ENCODE results near the gene UNC13B.
"Not testable (repeated sequence)": the region's sequence is repeated elsewhere in the genome, so short reads cannot be mapped to it uniquely, and the experiment has no call there.

UNC13B gene

GRCh38 chr9:35156781-35157180, 5.0 kb upstream of the UNC13B start:
- no peak for TF ChIP-seq CTCF (conservative IDR thresholded peaks at IDR 0.05)
- H3K27ac ChIP-seq: no peak overlapping the region

GRCh38 chr9:35157836-35158235, 4.0 kb upstream of the UNC13B start:
- H3K27ac ChIP-seq: not testable (repeated sequence)

- no peak overlapping the region for H3K27ac ChIP-seq
- TF ChIP-seq CTCF (conservative IDR thresholded peaks at IDR 0.05): no peak
Observed at GRCh38 chr9:35158501-35159280, 3.1 kb upstream of the UNC13B start.

- no peak for TF ChIP-seq CTCF (conservative IDR thresholded peaks at IDR 0.05)
- H3K27ac ChIP-seq: peak overlapping the region; percentile 90
Observed at GRCh38 chr9:35162605-35163315, 951 bp downstream of the UNC13B start.

GRCh38 chr9:35163413-35163812, 1.6 kb downstream of the UNC13B start:
- H3K27ac ChIP-seq: peak overlapping the region; percentile 90
- no peak for TF ChIP-seq CTCF (conservative IDR thresholded peaks at IDR 0.05)

GRCh38 chr9:35164711-35165110, 2.9 kb downstream of the UNC13B start:
- TF ChIP-seq CTCF (conservative IDR thresholded peaks at IDR 0.05): no peak
- no peak overlapping the region for H3K27ac ChIP-seq

GRCh38 chr9:35167429-35167828, 5.6 kb downstream of the UNC13B start:
- not testable (repeated sequence) for H3K27ac ChIP-seq
- TF ChIP-seq CTCF (conservative IDR thresholded peaks at IDR 0.05): 0 out of 2 replicates have a peak, but pooled peaks have one; percentile 12

GRCh38 chr9:35168963-35169362, 7.2 kb downstream of the UNC13B start:
- TF ChIP-seq CTCF (conservative IDR thresholded peaks at IDR 0.05): no peak
- no peak overlapping the region for H3K27ac ChIP-seq
